ENCODE results near the gene FRMPD4.

DNA sequence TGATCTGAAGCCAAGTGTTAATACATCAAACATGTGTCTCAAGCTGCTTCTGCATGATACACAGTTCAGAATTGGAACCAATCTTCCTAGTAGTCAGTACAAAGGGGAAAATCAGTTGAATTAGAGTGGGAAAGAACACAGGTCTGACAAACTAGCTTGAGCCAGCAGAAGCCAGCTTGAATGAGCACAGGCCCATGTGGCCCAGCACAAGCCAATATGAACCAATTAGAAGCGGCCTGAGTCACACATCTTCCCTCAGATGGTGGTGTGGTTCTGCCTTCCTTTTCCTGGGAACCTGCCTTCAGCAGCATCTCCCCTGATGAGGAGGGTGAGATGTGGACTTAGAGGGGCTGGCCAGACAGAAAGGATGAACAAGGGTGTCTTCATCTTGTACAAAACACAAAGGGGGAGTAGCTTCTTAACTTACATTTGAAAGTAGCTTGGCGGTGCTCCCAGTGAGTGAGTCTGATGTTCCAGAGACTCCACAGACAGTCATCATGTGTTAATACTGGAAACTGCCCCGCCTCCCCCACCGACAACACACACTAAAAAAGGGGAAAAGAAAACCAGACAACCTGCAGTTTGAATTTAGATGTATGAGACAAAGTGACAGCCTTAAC, 72.0 kb downstream of the FRMPD4 start:
- no peak for TF ChIP-seq BHLHE40 (IDR thresholded peaks at IDR 0.05; ENCODE audit: borderline replicate concordance)
- no peak for TF ChIP-seq SP1 (IDR thresholded peaks at IDR 0.05)
- TF ChIP-seq SUZ12 (IDR thresholded peaks at IDR 0.05), result no peak
- TF ChIP-seq LEF1 (IDR thresholded peaks at IDR 0.05; ENCODE audit: borderline replicate concordance), result no peak
- no peak for TF ChIP-seq TARDBP (IDR thresholded peaks at IDR 0.05)
- TF ChIP-seq HDGF (IDR thresholded peaks at IDR 0.05; ENCODE audit: borderline replicate concordance), result no peak
- TF ChIP-seq NFRKB (IDR thresholded peaks at IDR 0.05), result no peak
- no peak for TF ChIP-seq FOXA1 (IDR thresholded peaks at IDR 0.05)
- TF ChIP-seq FOXM1 (IDR thresholded peaks at IDR 0.05; ENCODE audit: borderline replicate concordance), result no peak
- TF ChIP-seq CTBP1 (IDR thresholded peaks at IDR 0.05; ENCODE audit: borderline replicate concordance), result no peak
- TF ChIP-seq FOXK2 (IDR thresholded peaks at IDR 0.05), result no peak
- no peak for TF ChIP-seq L3MBTL2 (conservative IDR thresholded peaks at IDR 0.05)
- TF ChIP-seq, protein P1, sequence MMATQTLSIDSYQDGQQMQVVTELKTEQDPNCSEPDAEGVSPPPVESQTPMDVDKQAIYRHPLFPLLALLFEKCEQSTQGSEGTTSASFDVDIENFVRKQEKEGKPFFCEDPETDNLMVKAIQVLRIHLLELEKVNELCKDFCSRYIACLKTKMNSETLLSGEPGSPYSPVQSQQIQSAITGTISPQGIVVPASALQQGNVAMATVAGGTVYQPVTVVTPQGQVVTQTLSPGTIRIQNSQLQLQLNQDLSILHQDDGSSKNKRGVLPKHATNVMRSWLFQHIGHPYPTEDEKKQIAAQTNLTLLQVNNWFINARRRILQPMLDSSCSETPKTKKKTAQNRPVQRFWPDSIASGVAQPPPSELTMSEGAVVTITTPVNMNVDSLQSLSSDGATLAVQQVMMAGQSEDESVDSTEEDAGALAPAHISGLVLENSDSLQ (IDR thresholded peaks at IDR 0.05), result no peak

Measured in HEK293T (cell line).